Measurements from ENCODE around the gene GNAO1. TPM values are rescaled to one million over a fixed set of nuclear protein-coding genes. Genes with fewer than 3 reads are reported as not detected.

Gene GNAO1
- total and polyA plus RNA-seq, 2 experiments from 2014 or later = under 0.01 to 0.18 TPM

DNA sequence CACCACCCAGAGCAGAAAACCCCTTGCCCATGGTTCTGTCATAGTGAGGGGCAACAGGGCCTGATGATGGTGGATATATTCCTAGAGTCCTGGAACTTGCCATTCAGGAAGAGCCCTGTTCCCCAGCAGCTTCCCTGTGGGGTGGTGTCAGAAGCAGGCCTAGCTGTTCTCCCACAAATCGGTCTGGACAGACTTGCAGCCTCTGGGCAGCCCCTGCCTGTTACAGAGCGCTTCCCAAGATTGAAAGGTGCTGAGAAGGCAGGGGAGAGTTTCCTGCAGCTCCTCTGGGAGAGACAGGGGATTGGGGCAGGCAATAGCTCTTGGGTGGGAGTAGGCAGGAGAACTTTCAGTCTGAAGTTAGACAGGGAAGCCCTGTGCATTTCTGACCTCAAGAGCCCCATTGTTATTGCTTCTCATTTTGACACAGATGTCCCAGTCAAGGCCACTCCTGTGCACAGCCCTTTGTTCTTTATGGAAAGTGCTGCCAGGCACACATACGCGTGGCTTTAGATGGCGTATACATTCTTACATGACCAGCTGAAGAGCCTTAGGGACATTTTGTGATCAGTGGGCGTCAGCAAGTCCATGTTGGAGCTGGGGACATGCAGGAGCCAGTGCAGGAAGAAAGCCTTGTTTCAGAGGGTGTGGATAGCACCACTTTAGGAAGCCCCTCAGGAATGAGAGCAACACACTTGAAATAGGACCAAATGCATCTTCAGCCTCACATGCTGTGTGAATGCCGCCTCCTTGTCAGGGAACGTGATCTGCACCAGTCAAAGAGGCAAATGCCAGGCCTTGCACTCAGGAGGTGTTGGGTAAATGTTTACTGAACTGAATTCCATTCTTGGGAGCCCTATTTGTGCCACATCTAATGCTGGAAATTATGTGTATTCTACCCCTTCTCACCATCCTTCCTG is 67.5 kb downstream of the GNAO1 start:
- no peak overlapping the region for H3K9ac ChIP-seq
- in situ Hi-C loops (cut with MboI) = no loop called here
- no peak overlapping the region for H3K4me2 ChIP-seq (ENCODE audit: unreplicated experiment)
- H4K20me1 ChIP-seq (ENCODE audit: insufficient read depth) = no peaks in the 10 kb centered on the region
- no peaks in the 10 kb centered on the region for H3K9me2 ChIP-seq (ENCODE audit: insufficient read depth)
- no peaks in the 10 kb centered on the region for H3K4me1 ChIP-seq (ENCODE audit: insufficient read depth)
- WGBS, 2 experiments (ENCODE audit: low coverage in 1 of 2, low lambda C conversion rate in 2 of 2, missing lambda C conversion rate in 2 of 2) = 53 to 55% methylated on average over 8 of the region's 8 CpGs
- TF ChIP-seq EZH2 (IDR thresholded peaks at IDR 0.05; ENCODE audit: insufficient read depth, poor library complexity, severe bottlenecking) (no peak), EZH2phosphoT487 (IDR thresholded peaks at IDR 0.05; ENCODE audit: insufficient read depth, low read depth) (no peak)
- no peak overlapping the region for H3K27ac ChIP-seq
- H3F3A ChIP-seq (ENCODE audit: insufficient read depth) = no peaks in the 10 kb centered on the region
- no peaks in the 10 kb centered on the region for H3K79me2 ChIP-seq (ENCODE audit: insufficient read depth)
- no peaks in the 10 kb centered on the region for H3K9me3 ChIP-seq (ENCODE audit: low read depth)
- no peak overlapping the region for H3K4me3 ChIP-seq
- H2AFZ ChIP-seq = no peak overlapping the region
- no peaks in the 10 kb centered on the region for H3K27me3 ChIP-seq (replicated peaks; ENCODE audit: insufficient read depth)
- no peaks in the 10 kb centered on the region for H3K36me3 ChIP-seq (ENCODE audit: low read depth)
- DNase-seq = no peak

DNA sequence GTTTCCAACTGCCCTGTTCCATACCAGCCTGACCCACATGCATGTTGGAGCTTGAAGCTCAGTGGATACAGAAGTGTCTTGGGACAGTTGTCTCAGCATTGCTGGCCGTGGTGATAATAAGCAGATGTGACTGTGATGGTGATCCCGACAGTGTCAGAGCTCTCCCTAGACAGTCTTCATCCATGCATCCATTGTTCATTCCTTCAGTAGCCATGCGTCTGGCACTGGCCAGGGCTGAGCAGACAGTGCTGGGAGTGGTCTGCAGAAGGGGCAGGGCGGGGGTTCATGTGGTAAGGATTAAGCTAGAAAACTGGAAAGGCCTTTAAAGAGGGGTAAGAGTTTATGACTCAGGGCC is 68.1 kb downstream of the GNAO1 start:
- Histone ChIP-seq H3K27ac (no peak overlapping the region), H3F3A (ENCODE audit: insufficient read depth) (no peaks in the 10 kb centered on the region), H3K79me2 (ENCODE audit: insufficient read depth) (no peaks in the 10 kb centered on the region), H3K36me3 (ENCODE audit: low read depth) (no peaks in the 10 kb centered on the region), H3K27me3 (replicated peaks; ENCODE audit: insufficient read depth) (no peaks in the 10 kb centered on the region), H3K4me2 (ENCODE audit: unreplicated experiment) (no peak overlapping the region), H3K9me3 (ENCODE audit: low read depth) (no peaks in the 10 kb centered on the region), H3K9me2 (ENCODE audit: insufficient read depth) (no peaks in the 10 kb centered on the region), H3K9ac (no peak overlapping the region), H3K4me3 (no peak overlapping the region), H2AFZ (no peak overlapping the region), H3K4me1 (ENCODE audit: insufficient read depth) (no peaks in the 10 kb centered on the region), H4K20me1 (ENCODE audit: insufficient read depth) (no peaks in the 10 kb centered on the region)
- 31 to 33% methylated on average over 4 of the region's 4 CpGs for WGBS, 2 experiments (ENCODE audit: low coverage in 1 of 2, low lambda C conversion rate in 2 of 2, missing lambda C conversion rate in 2 of 2)
- DNase-seq = no peak
- TF ChIP-seq EZH2phosphoT487 (IDR thresholded peaks at IDR 0.05; ENCODE audit: insufficient read depth, low read depth) = no peak
- TF ChIP-seq EZH2 (IDR thresholded peaks at IDR 0.05; ENCODE audit: insufficient read depth, poor library complexity, severe bottlenecking) = no peak
- in situ Hi-C loops (cut with MboI) = no loop called here

DNA sequence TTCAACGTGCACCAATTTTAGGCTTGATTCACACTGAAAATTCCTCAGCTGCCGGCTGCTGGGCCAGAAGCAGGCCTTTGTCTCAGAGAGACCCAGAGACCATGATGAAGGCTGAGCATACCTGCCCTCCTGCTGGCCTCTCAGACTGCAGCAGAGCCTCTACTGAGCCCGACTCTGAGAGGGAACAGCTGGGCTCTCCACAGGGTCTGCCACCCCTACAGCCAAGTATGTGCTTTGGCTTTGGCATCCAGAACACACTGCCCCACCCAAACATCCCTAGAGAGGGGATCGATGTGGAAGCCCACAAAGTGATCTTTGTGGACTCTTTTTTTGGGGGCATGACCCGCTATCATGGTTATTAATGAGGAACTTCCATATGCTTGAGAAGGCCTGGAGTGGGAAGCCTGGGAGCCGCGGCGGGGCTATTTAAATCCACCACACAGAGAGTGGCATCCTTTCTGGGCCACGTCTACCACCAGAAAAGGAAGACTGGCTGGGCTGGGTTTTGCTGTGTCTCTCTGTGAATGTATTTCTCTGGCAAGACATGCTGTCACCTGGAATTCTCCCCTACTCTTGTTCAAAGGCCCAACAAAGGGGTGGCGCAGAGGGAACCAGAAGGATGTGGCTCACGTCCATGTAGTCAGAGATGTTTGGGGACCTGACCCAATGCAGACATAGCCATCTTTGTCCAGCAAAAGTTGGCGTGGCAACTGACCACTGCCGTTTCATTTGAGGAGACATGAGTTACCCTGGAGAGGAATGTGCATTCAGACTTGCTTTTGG is 69.3 kb downstream of the GNAO1 start:
- Histone ChIP-seq H3K4me2 (ENCODE audit: unreplicated experiment) (no peak overlapping the region), H3K9me3 (ENCODE audit: low read depth) (no peaks in the 10 kb centered on the region), H3K36me3 (ENCODE audit: low read depth) (no peaks in the 10 kb centered on the region), H4K20me1 (ENCODE audit: insufficient read depth) (no peaks in the 10 kb centered on the region), H3K79me2 (ENCODE audit: insufficient read depth) (no peaks in the 10 kb centered on the region), H3F3A (ENCODE audit: insufficient read depth) (no peaks in the 10 kb centered on the region), H3K27ac (no peak overlapping the region), H3K4me3 (no peak overlapping the region), H3K9ac (no peak overlapping the region), H3K27me3 (replicated peaks; ENCODE audit: insufficient read depth) (no peaks in the 10 kb centered on the region), H3K4me1 (ENCODE audit: insufficient read depth) (no peaks in the 10 kb centered on the region), H2AFZ (no peak overlapping the region), H3K9me2 (ENCODE audit: insufficient read depth) (no peaks in the 10 kb centered on the region)
- DNase-seq = no peak
- 58 to 62% methylated on average over 13 of the region's 13 CpGs for WGBS, 2 experiments (ENCODE audit: low coverage in 1 of 2, low lambda C conversion rate in 2 of 2, missing lambda C conversion rate in 2 of 2)
- no peak for TF ChIP-seq EZH2phosphoT487 (IDR thresholded peaks at IDR 0.05; ENCODE audit: insufficient read depth, low read depth)
- no peak for TF ChIP-seq EZH2 (IDR thresholded peaks at IDR 0.05; ENCODE audit: insufficient read depth, poor library complexity, severe bottlenecking)
- in situ Hi-C loops (cut with MboI) = no loop called here

DNA sequence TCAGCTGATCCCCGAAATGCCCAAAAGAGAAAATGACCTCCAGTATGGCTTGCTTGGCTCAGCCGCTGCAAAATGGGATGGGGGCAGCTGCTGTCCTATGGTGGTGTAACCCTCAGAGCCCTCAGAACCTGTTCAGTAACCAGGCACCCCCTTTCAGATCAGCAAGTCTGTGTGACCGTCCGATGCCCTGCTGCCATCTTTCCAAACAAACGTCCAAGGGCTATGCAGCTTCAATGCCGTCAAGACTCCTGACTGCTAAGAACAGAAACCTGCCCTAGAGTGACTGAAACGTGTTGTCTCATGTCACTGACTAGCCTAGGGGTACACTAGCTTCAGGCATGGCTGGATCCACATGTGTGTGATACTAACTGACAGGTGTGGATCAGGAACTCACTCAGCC is 70.4 kb downstream of the GNAO1 start:
- Histone ChIP-seq H3K27me3 (replicated peaks; ENCODE audit: insufficient read depth) (no peaks in the 10 kb centered on the region), H3K79me2 (ENCODE audit: insufficient read depth) (no peaks in the 10 kb centered on the region), H3K9me2 (ENCODE audit: insufficient read depth) (no peaks in the 10 kb centered on the region), H3K27ac (no peak overlapping the region), H3K4me1 (ENCODE audit: insufficient read depth) (no peaks in the 10 kb centered on the region), H3K36me3 (ENCODE audit: low read depth) (no peaks in the 10 kb centered on the region), H3K4me2 (ENCODE audit: unreplicated experiment) (no peak overlapping the region), H3K4me3 (no peak overlapping the region), H3K9ac (no peak overlapping the region), H3F3A (ENCODE audit: insufficient read depth) (no peaks in the 10 kb centered on the region), H3K9me3 (ENCODE audit: low read depth) (no peaks in the 10 kb centered on the region), H4K20me1 (ENCODE audit: insufficient read depth) (no peaks in the 10 kb centered on the region), H2AFZ (no peak overlapping the region)
- 49% methylated on average over 7 of the region's 7 CpGs for WGBS, 2 experiments (ENCODE audit: low coverage in 1 of 2, low lambda C conversion rate in 2 of 2, missing lambda C conversion rate in 2 of 2)
- in situ Hi-C loops (cut with MboI) = no loop called here
- TF ChIP-seq EZH2phosphoT487 (IDR thresholded peaks at IDR 0.05; ENCODE audit: insufficient read depth, low read depth) = no peak
- TF ChIP-seq EZH2 (IDR thresholded peaks at IDR 0.05; ENCODE audit: insufficient read depth, poor library complexity, severe bottlenecking) = no peak
- DNase-seq = no peak
